HL-60 (cell line): ENCODE measurements around the gene CDC26.

Experiments used
- DNase-seq, 2 experiments: peaks; one replicate each; pipeline ENCODE4 v3.0.0-alpha.2; 2010 to 2020; ENCODE audit warnings: low read depth in 1 of 2, low spot score in 1 of 2
- H3K27ac ChIP-seq: fragments of 250-450 bp; sonication (Bioruptor Pico); replicated peaks from 2 replicates; pipeline ENCODE4 v1.5.1; 2020; ENCODE audit warnings: mild to moderate bottlenecking, moderate library complexity
- H3K27me3 ChIP-seq: fragments of 250-450 bp; sonication (Bioruptor Pico); 2 replicates; pipeline ENCODE4 v1.5.1; 2021; ENCODE audit warnings: mild to moderate bottlenecking, moderate library complexity; ENCODE audit not compliant: insufficient read depth, poor library complexity, severe bottlenecking
- H3K4me3 ChIP-seq: replicated peaks from 2 replicates; pipeline ENCODE4 v1.5.1; 2011; ENCODE audit warnings: mild to moderate bottlenecking, control low read depth, low read length; ENCODE audit not compliant: insufficient read depth
- GABPA ChIP-seq: IDR thresholded peaks from 2 replicates; pipeline ENCODE4 v1.6.1; 2012; ENCODE audit warnings: low read depth
- SPI1 ChIP-seq: IDR thresholded peaks from 2 replicates; pipeline ENCODE4 v1.6.1; 2012; ENCODE audit warnings: low read depth, mild to moderate bottlenecking, borderline replicate concordance

The CDC26 gene

DNA sequence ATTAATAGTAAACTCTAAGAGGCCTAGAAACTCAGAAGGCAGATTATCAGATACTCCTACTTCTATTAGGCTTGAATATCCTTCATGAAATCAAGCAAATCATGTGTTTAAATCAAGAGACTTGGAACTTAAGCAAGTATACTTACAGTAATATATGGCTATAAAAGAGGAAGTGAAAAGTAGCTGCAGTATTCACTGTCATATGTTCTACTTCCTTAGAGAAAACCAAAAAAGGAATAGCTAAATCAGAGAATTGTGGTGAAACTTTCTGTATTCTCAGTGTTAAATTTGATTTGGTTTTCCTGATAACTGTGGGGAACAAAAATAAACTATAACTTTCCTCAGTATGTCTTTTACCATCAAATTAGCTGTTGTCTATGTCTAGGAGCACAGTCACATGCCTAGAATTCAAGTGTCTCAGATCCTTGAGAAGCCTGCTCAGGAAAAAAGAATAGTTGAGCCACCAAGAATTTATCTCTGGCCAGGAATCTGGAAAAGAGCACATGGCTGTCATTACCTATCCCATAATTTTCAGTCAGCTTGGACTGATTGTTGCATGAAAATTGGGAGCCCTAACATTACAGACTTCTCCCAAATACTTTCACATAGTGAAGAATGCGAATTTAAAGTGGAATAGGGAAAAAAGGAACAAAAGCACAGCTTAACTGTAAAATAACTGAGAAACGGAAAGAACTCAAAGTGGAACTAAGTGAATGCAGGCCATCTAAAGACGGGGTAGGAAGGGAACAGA is 56.0 kb downstream of the CDC26 start:
- peak overlapping the region; percentile 97 for H3K4me3 ChIP-seq
- no peak for DNase-seq
- no peaks in the 10 kb centered on the region for H3K27me3 ChIP-seq
- TF ChIP-seq GABPA, result no peak
- peak; percentile 99 for TF ChIP-seq SPI1
- peak overlapping the region; percentile 74 for H3K27ac ChIP-seq
